Measurements from ENCODE around the gene ACAA1.
"Not testable (repeated sequence)": the region's sequence is repeated elsewhere in the genome, so short reads cannot be mapped to it uniquely, and the experiment has no call there.

The ACAA1 gene

GRCh38 chr3:38135621-38136277 lies 1.2 kb downstream of the ACAA1 start:
- DNase-seq (ENCODE audit: low read depth in 2 of 2): not testable (repeated sequence)

- DNase-seq (ENCODE audit: low read depth in 2 of 2): not testable (repeated sequence)
Measured at GRCh38 chr3:38134517-38135143, 2.3 kb downstream of the ACAA1 start.

GRCh38 chr3:38133557-38134405 lies 3.1 kb downstream of the ACAA1 start:
- DNase-seq (ENCODE audit: low read depth in 2 of 2): no peak

GRCh38 chr3:38133209-38133556 lies 3.7 kb downstream of the ACAA1 start:
- no peak for DNase-seq (ENCODE audit: low read depth in 2 of 2)

GRCh38 chr3:38131621-38132369 lies 5.1 kb downstream of the ACAA1 start:
- DNase-seq (ENCODE audit: low read depth in 2 of 2): no peak

GRCh38 chr3:38130631-38131065 lies 6.3 kb downstream of the ACAA1 start:
- no peak for DNase-seq (ENCODE audit: low read depth in 2 of 2)

- no peak for DNase-seq (ENCODE audit: low read depth in 2 of 2)
Measured at GRCh38 chr3:38129058-38129457, 7.9 kb downstream of the ACAA1 start.

GRCh38 chr3:38128303-38128655 lies 8.6 kb downstream of the ACAA1 start:
- no peak for DNase-seq (ENCODE audit: low read depth in 2 of 2)

- DNase-seq (ENCODE audit: low read depth in 2 of 2): no peak
Measured at GRCh38 chr3:38127611-38128302, 9.2 kb downstream of the ACAA1 start.

- no peak for DNase-seq (ENCODE audit: low read depth in 2 of 2)
Measured at GRCh38 chr3:38126121-38126892, 10.6 kb downstream of the ACAA1 start.

GRCh38 chr3:38125305-38126120 lies 11.4 kb downstream of the ACAA1 start:
- DNase-seq (ENCODE audit: low read depth in 2 of 2): no peak

GRCh38 chr3:38124324-38125122 lies 12.4 kb downstream of the ACAA1 start:
- no peak for DNase-seq (ENCODE audit: low read depth in 2 of 2)

GRCh38 chr3:38122712-38123290 lies 14.1 kb downstream of the ACAA1 start:
- DNase-seq (ENCODE audit: low read depth in 2 of 2): no peak

- no peak for DNase-seq (ENCODE audit: low read depth in 2 of 2)
Measured at GRCh38 chr3:38121832-38122461, 15.0 kb downstream of the ACAA1 start.

- no peak for DNase-seq (ENCODE audit: low read depth in 2 of 2)
Measured at GRCh38 chr3:38121451-38121831, 15.5 kb downstream of the ACAA1 start.

- DNase-seq (ENCODE audit: low read depth in 2 of 2): no peak
Measured at GRCh38 chr3:38120693-38121450, 16.1 kb downstream of the ACAA1 start.
